A549 (cell line): ENCODE data around the gene TEX52.

Experiments used
- CTCF ChIP-seq: fragments of >200 bp; sonication (Bioruptor Twin); formaldehyde crosslinking; IDR thresholded peaks from 3 replicates; pipeline ENCODE4 v1.5.1; 2016
- EHMT2 ChIP-seq: fragments of 200-600 bp; sonication (generic); IDR thresholded peaks from 2 replicates; pipeline ENCODE4 v1.6.1; 2016; ENCODE audit warnings: antibody characterized with exemption, low read depth, mild to moderate bottlenecking, moderate library complexity
- JUN ChIP-seq, 2 experiments: fragments of >200 bp; sonication (Bioruptor Twin); formaldehyde crosslinking; IDR thresholded peaks; 2 replicates in 1 of 2; 3 replicates in 1 of 2; pipeline ENCODE4 v1.6.1; 2016 to 2017
- NPAS2 ChIP-seq: fragments of 250-450 bp; sonication (Bioruptor Pico); IDR thresholded peaks from 2 replicates; pipeline ENCODE4 v1.8.0; 2022; ENCODE audit warnings: mild to moderate bottlenecking, moderate library complexity, borderline replicate concordance
- POLR2AphosphoS2 ChIP-seq: conservative IDR thresholded peaks from 2 replicates; pipeline ENCODE4 v1.6.1; 2012; ENCODE audit warnings: low read length, improper control_type of control experiment, inconsistent platforms
- TF ChIP-seq, protein P1 (sequence below): fragments of >200 bp; sonication (Bioruptor Twin); formaldehyde crosslinking; IDR thresholded peaks from 2 replicates; pipeline ENCODE4 v1.6.1; 2016
- TF ChIP-seq, protein P2 (sequence below): fragments of 200-600 bp; sonication (generic); IDR thresholded peaks from 2 replicates; pipeline ENCODE4 v1.6.1; 2016; ENCODE audit warnings: antibody characterized with exemption, mild to moderate bottlenecking, moderate library complexity

GRCh38 chr12:2892246-2892645 lies 35.4 kb upstream of the TEX52 start:
- TF ChIP-seq CTCF (no peak), JUN (IDR thresholded peaks at IDR 0.05) (no peak), EHMT2 (no peak), NPAS2 (no peak), POLR2AphosphoS2 (no peak)
- TF ChIP-seq, protein P1, sequence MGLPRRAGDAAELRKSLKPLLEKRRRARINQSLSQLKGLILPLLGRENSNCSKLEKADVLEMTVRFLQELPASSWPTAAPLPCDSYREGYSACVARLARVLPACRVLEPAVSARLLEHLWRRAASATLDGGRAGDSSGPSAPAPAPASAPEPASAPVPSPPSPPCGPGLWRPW = no peak
- TF ChIP-seq, protein P2, sequence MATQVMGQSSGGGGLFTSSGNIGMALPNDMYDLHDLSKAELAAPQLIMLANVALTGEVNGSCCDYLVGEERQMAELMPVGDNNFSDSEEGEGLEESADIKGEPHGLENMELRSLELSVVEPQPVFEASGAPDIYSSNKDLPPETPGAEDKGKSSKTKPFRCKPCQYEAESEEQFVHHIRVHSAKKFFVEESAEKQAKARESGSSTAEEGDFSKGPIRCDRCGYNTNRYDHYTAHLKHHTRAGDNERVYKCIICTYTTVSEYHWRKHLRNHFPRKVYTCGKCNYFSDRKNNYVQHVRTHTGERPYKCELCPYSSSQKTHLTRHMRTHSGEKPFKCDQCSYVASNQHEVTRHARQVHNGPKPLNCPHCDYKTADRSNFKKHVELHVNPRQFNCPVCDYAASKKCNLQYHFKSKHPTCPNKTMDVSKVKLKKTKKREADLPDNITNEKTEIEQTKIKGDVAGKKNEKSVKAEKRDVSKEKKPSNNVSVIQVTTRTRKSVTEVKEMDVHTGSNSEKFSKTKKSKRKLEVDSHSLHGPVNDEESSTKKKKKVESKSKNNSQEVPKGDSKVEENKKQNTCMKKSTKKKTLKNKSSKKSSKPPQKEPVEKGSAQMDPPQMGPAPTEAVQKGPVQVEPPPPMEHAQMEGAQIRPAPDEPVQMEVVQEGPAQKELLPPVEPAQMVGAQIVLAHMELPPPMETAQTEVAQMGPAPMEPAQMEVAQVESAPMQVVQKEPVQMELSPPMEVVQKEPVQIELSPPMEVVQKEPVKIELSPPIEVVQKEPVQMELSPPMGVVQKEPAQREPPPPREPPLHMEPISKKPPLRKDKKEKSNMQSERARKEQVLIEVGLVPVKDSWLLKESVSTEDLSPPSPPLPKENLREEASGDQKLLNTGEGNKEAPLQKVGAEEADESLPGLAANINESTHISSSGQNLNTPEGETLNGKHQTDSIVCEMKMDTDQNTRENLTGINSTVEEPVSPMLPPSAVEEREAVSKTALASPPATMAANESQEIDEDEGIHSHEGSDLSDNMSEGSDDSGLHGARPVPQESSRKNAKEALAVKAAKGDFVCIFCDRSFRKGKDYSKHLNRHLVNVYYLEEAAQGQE = no peak
